Measurements from ENCODE around the gene CHD2.

Gene CHD2

DNA sequence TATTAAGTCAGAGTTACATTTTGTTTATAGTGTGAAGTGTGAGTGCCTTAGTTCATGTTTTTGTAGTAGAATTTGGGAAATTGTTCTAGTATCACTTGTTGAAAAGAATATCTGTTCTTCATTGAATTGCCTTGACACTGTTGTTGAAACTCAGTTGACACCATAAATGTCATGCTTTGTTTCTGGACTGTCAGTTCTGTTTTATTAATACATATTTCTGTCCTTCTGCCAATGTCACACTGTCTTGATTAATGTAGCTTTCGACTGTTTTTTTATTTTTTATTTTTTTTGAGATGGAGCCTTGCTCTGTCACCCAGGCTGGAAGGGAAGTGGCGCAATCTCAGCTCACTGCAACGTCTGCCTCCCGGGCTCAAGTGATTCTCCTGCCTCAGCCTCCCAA is 59.1 kb downstream of the CHD2 start:
- TF ChIP-seq, protein P1, sequence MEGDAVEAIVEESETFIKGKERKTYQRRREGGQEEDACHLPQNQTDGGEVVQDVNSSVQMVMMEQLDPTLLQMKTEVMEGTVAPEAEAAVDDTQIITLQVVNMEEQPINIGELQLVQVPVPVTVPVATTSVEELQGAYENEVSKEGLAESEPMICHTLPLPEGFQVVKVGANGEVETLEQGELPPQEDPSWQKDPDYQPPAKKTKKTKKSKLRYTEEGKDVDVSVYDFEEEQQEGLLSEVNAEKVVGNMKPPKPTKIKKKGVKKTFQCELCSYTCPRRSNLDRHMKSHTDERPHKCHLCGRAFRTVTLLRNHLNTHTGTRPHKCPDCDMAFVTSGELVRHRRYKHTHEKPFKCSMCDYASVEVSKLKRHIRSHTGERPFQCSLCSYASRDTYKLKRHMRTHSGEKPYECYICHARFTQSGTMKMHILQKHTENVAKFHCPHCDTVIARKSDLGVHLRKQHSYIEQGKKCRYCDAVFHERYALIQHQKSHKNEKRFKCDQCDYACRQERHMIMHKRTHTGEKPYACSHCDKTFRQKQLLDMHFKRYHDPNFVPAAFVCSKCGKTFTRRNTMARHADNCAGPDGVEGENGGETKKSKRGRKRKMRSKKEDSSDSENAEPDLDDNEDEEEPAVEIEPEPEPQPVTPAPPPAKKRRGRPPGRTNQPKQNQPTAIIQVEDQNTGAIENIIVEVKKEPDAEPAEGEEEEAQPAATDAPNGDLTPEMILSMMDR (IDR thresholded peaks at IDR 0.05; ENCODE audit: borderline replicate concordance, extremely low read depth, low read length, poor library complexity, severe bottlenecking), result no peak
- TF ChIP-seq EZH2 (IDR thresholded peaks at IDR 0.05; ENCODE audit: borderline replicate concordance, low read depth, low read length, severe bottlenecking), result no peak
- Histone ChIP-seq H3K9ac (ENCODE audit: low read depth, low read length) (no peak overlapping the region), H3K9me3 (ENCODE audit: insufficient read depth, low read length, severe bottlenecking) (no peaks in the 10 kb centered on the region), H3K4me3 (ENCODE audit: low read depth in 1 of 2, low read length in 2 of 2) (no peak overlapping the region), H4K20me1 (ENCODE audit: insufficient read depth, low read length) (no peaks in the 10 kb centered on the region), H3K4me1 (ENCODE audit: insufficient read depth, low read length) (no peaks in the 10 kb centered on the region), H3K4me2 (ENCODE audit: insufficient read depth, low read length) (no peak overlapping the region), H3K79me2 (ENCODE audit: insufficient read depth, low read length) (peaks cover 93% of the 10 kb centered on the region), H3K27me3 (ENCODE audit: insufficient read depth, low read length, poor library complexity) (no peaks in the 10 kb centered on the region), H3K27ac (ENCODE audit: low read length) (no peak overlapping the region), H3K36me3 (ENCODE audit: insufficient read depth, low read length) (peaks cover 99% of the 10 kb centered on the region), H2AFZ (ENCODE audit: low read depth, low read length) (no peak overlapping the region)
- no peak for DNase-seq
- no peak for ATAC-seq (ENCODE audit: insufficient read depth, low read depth)

DNA sequence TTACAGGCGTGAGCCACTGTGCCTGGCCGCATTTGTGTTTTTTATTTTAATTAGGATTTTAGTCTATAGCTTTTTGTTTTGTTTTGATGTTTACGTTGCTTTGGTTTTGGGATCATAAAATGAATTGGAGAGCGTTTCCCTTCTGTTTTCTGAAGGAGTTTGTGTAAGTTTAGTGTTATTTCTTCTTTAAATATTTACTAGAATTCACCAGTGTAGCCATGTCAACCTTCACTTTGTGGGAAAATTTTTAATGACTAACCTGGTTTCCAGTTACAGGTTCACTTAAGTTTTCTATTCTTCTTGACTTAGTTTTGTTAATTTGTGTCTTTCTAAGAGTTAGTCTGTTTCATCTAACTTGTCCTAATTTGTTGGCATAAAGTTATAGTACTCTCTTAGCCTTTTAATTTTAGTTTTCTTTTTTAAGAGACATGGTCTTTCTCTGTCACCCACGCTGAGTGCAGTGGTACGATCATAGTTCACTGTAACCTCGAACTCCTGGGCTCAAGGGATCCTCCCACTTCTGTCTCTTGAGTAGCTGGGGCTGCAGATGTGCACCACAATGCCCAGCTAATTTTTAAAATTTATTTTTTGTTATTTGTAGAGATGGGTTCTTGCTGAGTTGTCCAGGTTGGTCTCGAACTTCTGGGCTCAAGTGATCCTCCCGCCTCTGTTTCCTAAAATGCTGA is 61.0 kb downstream of the CHD2 start:
- no peak for ATAC-seq (ENCODE audit: insufficient read depth, low read depth)
- H4K20me1 ChIP-seq (ENCODE audit: insufficient read depth, low read length), result no peaks in the 10 kb centered on the region
- no peaks in the 10 kb centered on the region for H3K27me3 ChIP-seq (ENCODE audit: insufficient read depth, low read length, poor library complexity)
- H3K79me2 ChIP-seq (ENCODE audit: insufficient read depth, low read length), result peaks cover 82% of the 10 kb centered on the region
- H3K36me3 ChIP-seq (ENCODE audit: insufficient read depth, low read length), result peaks cover 95% of the 10 kb centered on the region
- H3K27ac ChIP-seq (ENCODE audit: low read length), result no peak overlapping the region
- H3K9ac ChIP-seq (ENCODE audit: low read depth, low read length), result no peak overlapping the region
- no peaks in the 10 kb centered on the region for H3K9me3 ChIP-seq (ENCODE audit: insufficient read depth, low read length, severe bottlenecking)
- H3K4me2 ChIP-seq (ENCODE audit: insufficient read depth, low read length), result no peak overlapping the region
- no peak for DNase-seq
- no peaks in the 10 kb centered on the region for H3K4me1 ChIP-seq (ENCODE audit: insufficient read depth, low read length)
- TF ChIP-seq EZH2 (IDR thresholded peaks at IDR 0.05; ENCODE audit: borderline replicate concordance, low read depth, low read length, severe bottlenecking), result no peak
- TF ChIP-seq, protein P1 (IDR thresholded peaks at IDR 0.05; ENCODE audit: borderline replicate concordance, extremely low read depth, low read length, poor library complexity, severe bottlenecking), result no peak
- H3K4me3 ChIP-seq (ENCODE audit: low read depth in 1 of 2, low read length in 2 of 2), result no peak overlapping the region
- H2AFZ ChIP-seq (ENCODE audit: low read depth, low read length), result no peak overlapping the region

DNA sequence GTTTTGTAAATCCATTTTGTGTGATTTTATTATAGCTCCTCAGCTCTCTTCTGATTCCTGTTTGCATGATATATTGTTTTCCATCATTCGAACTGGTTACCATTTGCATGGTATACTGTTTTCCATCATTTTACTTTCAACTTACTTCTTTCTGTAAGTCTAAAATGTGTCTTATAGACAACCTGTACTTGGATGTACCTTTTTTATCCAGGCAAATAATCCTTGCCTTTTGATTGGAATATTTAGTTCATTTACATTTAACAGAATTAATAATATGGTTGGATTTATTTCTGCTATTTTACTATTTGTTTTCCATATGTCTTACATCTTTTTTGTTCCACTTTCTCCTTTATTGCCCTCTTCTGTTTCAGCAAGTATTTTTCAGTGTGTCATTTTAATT is 62.8 kb downstream of the CHD2 start:
- H3K9me3 ChIP-seq (ENCODE audit: insufficient read depth, low read length, severe bottlenecking), result no peaks in the 10 kb centered on the region
- H3K4me2 ChIP-seq (ENCODE audit: insufficient read depth, low read length), result no peak overlapping the region
- DNase-seq, result no peak
- no peak overlapping the region for H3K9ac ChIP-seq (ENCODE audit: low read depth, low read length)
- H3K79me2 ChIP-seq (ENCODE audit: insufficient read depth, low read length), result peaks cover 73% of the 10 kb centered on the region
- H3K36me3 ChIP-seq (ENCODE audit: insufficient read depth, low read length), result peaks cover 94% of the 10 kb centered on the region
- H2AFZ ChIP-seq (ENCODE audit: low read depth, low read length), result no peak overlapping the region
- H3K4me1 ChIP-seq (ENCODE audit: insufficient read depth, low read length), result no peaks in the 10 kb centered on the region
- ATAC-seq (ENCODE audit: insufficient read depth, low read depth), result no peak
- H4K20me1 ChIP-seq (ENCODE audit: insufficient read depth, low read length), result no peaks in the 10 kb centered on the region
- H3K27ac ChIP-seq (ENCODE audit: low read length), result no peak overlapping the region
- no peak overlapping the region for H3K4me3 ChIP-seq (ENCODE audit: low read depth in 1 of 2, low read length in 2 of 2)
- TF ChIP-seq EZH2 (IDR thresholded peaks at IDR 0.05; ENCODE audit: borderline replicate concordance, low read depth, low read length, severe bottlenecking), result no peak
- TF ChIP-seq, protein P1 (IDR thresholded peaks at IDR 0.05; ENCODE audit: borderline replicate concordance, extremely low read depth, low read length, poor library complexity, severe bottlenecking), result no peak
- H3K27me3 ChIP-seq (ENCODE audit: insufficient read depth, low read length, poor library complexity), result no peaks in the 10 kb centered on the region
